ENCODE data around the gene CCL27.

Gene CCL27

DNA sequence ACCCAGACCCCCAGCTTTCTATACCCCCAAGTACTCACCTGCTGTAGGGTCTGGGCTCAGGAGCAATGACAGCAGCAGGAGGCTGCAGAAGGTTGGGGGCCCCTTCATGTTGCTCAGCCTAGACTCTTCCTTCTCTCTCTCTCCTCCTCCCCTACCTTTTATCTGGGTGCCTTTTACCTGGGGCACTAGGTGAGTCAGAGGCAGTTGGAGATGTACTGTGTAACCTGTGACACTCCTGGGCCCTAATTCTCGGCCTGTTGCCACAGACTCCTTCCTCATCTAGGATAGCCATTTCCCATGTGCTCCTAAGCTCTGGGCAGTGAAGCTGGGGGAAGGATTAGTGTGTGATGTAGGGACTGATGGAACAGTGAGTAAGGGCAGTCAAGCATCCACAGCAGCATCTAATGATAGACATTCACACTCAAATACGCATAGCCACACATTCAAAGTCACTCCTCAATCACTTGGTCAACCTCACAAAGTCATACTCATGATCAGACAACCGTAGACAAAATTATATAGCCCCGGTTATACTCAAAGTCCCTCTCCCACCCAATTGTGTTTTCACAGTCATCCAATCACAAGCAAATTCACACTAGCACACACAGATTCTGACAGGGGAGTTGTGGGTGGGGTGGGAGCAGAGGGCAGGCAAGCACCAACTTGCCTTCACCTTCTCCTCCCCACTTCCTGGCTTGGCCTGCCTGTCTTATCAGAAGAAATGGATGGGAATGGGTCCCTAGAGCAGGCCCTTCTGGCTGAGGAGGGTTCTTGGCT is at the start of gene CCL27:
Gene CCL27 (minus strand): TSS at position 132 of the 777 bp plus-strand sequence. CDS start 24 bp downstream, at position 108.
- DNase-seq (ENCODE audit: low read depth), result no peak

- DNase-seq (ENCODE audit: low read depth), result no peak
Observed at GRCh38 chr9:34712140-34712539, 49.7 kb upstream of the CCL27 start.

DNA sequence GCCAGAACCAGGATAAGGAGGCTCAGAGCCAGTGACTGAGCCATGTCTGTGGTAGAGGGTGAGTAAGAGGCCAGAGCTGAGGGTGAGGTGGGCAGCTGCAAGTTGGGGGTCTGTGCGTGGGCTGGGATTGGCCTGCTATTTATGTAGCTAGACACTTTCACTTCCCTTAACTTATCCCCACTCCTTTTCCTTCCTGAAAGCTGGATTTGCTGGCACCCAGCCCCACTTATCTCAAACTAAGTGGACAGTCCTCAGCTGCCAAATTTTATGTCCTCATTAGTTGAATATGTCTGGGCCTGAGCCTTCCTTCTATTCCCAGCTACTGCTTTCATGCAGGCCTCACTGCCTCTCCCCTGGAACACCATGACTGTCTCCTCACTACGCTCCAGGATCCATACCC is 47.6 kb upstream of the CCL27 start, which contains the start of gene CCL21:
Gene CCL21 (minus strand): TSS at position 114 of the 400 bp plus-strand sequence. CDS start 70 bp downstream, at position 44.
- DNase-seq (ENCODE audit: low read depth), result no peak

DNA sequence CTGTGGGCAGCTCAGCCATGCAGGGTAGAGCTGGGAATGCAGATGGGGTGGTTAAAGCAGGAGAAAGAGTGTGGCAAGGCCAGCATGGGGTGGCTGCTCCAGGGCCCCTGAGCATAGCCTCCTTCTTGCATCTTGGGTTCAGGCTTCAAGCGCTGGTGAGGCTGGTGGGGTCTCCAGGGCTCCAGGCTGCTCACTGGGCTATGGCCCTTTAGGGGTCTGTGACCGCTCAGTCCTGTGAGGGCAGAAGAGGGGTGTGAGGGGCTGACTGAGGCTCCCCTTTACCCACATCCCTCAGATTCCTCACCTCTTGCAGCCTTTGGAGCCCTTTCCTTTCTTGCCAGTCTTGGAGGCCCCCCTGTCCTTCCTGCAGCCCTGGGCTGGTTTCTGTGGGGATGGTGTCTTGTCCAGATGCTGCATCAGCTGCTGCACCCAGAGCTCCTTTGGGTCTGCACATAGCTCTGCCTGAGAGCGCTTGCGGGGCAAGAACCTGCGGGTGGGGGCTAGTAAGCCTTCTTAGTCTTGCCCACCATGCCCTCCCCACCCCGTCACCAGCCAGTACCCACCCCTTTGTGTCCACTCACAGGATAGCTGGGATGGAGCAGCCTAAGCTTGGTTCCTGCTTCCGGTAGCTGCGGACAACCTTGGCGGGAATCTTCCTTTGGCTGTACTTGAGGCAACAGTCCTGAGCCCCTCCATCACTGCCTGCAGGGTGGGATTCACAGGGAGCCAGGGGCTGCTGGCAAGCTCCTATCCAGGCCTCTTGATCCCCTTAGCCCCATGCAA is 46.9 kb upstream of the CCL27 start:
- no peak for DNase-seq (ENCODE audit: low read depth)

DNA sequence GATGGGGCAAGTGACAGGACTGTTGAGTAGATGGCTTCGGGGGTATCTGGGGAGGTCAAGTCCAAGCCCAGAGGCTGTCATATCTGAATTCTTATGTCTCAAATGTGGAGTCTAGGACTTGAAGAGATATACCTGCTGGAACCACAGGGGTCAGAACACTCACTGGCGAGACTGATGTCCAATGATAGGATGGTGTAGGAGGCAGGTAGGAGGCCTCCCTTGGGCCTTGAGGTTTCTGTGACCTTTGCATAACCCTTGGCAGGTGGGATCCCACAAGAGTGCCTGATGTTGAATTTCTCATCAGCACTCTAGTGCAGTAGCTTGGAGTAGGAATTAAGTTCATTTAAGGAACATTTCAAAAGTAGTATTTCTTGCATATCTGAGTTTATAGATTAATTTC is 44.7 kb upstream of the CCL27 start:
- no peak for DNase-seq (ENCODE audit: low read depth)

DNA sequence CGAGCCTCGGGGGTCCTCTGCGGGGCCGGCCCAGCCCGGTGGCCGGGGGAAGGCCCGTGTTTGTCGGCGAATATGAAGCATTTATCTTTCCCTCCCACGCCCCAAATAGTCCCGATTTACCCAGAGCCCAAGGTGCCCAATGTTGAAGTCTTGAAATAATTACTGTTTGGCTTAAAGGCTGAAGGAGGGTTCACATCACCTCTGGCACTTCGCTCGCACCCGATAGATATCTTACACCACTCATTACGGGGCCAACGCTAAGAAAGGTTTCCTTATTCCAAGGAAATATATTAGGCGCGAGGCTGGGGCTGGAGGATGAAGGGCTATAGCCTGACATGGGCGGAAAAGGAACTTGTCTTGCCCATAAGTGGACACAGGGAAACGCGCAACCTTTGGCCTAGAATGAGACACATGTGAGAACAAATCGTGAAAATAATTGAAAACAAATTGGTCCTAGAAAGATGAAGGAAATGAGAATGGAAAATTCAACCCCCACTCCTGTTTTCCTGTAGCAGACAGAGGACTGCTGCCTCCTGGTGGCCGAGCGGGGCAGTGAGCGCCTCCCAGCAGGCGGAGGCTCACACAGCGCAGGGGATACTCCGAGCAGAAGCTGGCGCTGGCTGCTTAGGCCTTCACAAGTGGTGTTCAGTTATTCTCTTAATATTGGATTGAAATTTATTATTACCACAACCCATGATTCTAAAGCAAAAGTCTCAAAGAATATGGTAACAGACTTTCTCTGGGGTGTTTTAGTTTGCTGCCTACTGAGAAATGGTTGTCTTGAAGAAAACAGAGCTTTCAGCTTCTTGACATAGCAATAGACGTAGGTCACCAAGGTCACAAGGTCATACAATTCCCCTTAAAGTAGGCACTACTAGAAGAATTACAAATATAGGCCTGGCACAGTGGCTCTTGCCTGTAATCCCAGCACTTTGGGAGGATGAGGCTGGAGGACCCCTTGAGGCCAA is 39.6 kb upstream of the CCL27 start:
- peak; percentile 76 for DNase-seq (ENCODE audit: low read depth)

DNA sequence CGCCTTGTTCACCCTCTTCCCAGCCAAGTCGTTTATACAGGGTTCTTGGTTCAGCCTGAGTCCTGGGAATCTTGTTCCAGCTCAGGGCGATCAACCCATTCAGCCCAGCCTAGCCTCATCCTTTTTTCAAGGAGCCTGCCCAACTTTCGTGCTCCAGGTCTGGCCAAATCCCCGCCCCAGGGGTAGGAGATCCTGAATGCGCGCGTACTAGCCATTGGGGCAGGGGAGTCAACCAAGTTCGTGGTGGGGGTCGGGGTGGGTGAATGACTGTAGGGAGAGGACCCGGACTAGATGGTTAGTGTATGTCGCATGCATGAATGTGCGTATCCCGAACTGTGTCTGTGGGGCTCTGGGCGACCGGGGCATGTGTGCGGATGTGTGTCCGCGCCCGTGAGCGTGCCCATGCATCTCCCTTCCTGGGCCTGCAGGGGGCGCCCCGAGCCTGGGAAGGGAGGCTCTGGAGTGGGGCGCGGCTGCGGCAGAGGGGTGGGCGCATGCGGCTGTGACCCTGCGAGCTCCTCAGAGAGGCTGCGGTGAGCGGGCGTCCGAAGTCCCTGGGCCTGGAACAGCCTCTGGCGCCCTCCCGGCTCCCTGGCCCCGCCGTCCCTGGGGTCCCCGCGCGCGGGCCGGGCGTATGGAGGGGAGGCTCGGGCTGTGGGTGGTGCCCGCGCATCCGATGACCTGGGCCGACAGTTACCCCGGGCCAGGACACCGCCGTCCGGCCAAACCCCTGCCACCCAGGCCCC is 38.7 kb upstream of the CCL27 start:
- DNase-seq (ENCODE audit: low read depth), result peak; percentile 66

- no peak for DNase-seq (ENCODE audit: low read depth)
Observed at GRCh38 chr9:34694811-34695210, 32.4 kb upstream of the CCL27 start.

DNA sequence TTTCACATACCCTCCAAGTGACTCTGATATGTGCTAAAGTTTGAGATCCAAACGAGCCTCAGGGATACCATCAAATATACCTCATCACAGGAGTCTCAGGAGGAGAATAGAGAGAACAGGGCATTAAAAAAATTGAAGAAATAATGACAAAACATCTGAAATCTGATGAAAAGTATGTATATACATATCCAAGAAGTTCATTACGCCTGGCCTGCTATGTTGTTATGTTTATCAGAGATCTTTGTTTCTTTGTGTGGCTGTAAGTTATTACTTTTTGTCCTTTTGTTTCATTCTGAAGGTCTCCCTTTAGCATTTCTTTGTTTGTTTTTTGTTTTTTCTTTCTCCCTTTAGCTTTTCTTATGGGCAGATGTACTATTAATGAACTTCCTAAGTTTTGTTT is 31.1 kb upstream of the CCL27 start:
- DNase-seq (ENCODE audit: low read depth), result no peak

GRCh38 chr9:34691936-34692315 is 29.5 kb upstream of the CCL27 start:
- DNase-seq (ENCODE audit: low read depth), result no peak

DNA sequence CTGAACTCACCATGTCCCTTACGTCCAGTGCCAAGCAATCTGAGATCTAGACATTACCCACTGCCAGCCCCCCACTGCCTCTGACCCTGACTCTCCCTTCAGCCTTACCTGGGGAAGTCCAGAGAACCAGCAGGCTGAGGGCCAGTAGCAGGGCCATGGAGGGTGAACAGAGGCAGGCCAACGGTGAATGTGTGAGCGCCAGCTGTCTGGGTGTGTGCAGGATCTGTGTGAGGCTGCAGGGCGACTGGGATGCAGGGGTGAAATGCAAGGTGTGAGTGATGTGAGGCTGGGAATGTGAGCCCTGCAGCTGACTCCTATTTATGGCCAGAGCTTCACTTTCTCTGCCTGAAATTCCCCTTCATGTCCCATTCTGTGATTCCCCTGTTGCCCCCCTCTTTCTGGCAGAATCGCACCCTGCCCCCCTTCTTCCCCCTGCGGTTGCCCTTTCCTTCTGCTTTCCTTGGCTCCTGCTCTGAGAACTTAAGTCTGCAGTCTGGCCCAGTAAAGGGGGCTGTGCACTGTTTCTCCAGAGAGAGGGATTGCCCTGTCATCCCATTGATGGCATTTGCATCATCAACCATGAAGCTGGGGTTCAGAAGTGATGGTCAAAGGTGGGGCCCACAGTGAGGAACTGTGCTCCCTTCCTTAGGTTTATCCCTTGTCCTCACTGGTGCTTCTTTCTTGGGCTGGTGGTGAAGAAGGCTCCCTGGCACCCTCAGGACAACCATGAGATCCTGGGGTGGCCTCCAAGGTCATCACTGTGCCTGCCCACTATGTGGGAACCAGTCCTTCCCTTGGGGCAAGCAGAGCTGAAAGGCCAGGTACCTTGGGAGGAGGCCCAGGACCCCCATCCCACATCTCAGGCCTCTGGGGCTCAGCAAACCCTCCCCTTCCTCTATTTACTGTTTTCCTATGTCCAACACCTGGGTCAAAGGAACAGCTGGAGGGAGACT is 28.8 kb upstream of the CCL27 start, which contains the start of gene CCL19:
Gene CCL19 (minus strand): TSS at position 294 of the 953 bp plus-strand sequence. CDS start 137 bp downstream, at position 157.
- DNase-seq (ENCODE audit: low read depth), result no peak

- DNase-seq (ENCODE audit: low read depth), result no peak
Observed at GRCh38 chr9:34689512-34689911, 27.1 kb upstream of the CCL27 start.

GRCh38 chr9:34689116-34689470 is 26.6 kb upstream of the CCL27 start:
- no peak for DNase-seq (ENCODE audit: low read depth)

GRCh38 chr9:34688329-34689115 is 26.1 kb upstream of the CCL27 start:
- DNase-seq (ENCODE audit: low read depth), result no peak

- no peak for DNase-seq (ENCODE audit: low read depth)
Observed at GRCh38 chr9:34687276-34688030, 25.0 kb upstream of the CCL27 start.

DNA sequence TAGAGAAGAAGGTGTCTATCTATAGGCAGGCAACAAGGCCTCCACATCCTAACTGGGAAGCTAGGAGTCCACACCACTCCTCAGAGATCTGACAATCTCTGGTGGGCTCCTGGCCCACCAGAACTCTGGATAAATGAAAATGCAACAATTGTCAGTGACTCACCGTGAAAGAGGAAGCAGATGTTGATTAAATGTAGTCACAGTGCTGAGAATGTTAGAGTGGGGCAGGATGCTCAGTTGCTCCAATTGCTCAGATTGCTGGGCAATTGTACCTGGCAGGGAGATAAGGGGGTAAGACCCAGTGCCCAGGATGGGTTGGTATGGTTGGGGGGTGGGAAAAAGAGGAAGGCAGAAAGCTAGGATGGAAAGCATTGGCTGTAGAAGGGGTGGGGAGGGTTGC is 24.3 kb upstream of the CCL27 start:
- DNase-seq (ENCODE audit: low read depth), result no peak

GRCh38 chr9:34686231-34686630 is 23.8 kb upstream of the CCL27 start:
- no peak for DNase-seq (ENCODE audit: low read depth)

GRCh38 chr9:34685591-34685990 is 23.1 kb upstream of the CCL27 start:
- DNase-seq (ENCODE audit: low read depth), result no peak

DNA sequence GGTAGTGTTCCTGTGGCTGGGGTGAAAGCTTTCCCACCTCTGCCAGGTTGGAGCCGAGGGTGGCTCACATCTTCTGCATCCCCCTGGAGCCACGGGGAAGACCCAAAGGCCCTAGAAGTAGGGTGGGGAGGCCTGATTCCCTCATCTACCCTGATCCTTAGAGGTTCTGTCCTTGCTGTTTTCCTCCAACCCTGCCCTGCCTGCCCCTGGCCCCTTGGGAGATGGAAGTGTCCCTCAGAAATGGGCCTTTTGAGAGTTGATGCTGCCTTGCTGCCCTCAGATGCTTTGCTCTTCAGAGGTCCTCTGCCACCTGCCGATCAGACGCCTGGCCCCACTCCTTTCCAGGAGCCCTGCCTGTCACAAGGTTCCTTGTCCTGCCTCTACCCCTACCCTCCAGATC is 22.4 kb upstream of the CCL27 start:
- no peak for DNase-seq (ENCODE audit: low read depth)

Measured in stimulated activated CD8-positive, alpha-beta memory T cell treated with anti-CD3 and anti-CD28 coated beads, Interleukin-4, amount 100 ng/mL, for 24 hours (primary cell).